ENCODE results near the gene RBM33.

RBM33 gene

GRCh38 chr7:155710530-155710929 lies 66.1 kb downstream of the RBM33 start:
- peaks cover 27% of the 10 kb centered on the region for H3K36me3 Mint-ChIP-seq
- H3K27me3 Mint-ChIP-seq: no peaks in the 10 kb centered on the region
- peaks cover 30% of the 10 kb centered on the region for H3K4me1 Mint-ChIP-seq
- H3K9me3 Mint-ChIP-seq: no peaks in the 10 kb centered on the region
- no peak overlapping the region for H3K4me3 Mint-ChIP-seq
- no peak overlapping the region for H3K27ac Mint-ChIP-seq

- no peaks in the 10 kb centered on the region for H3K9me3 Mint-ChIP-seq
- H3K36me3 Mint-ChIP-seq: peaks cover 24% of the 10 kb centered on the region
- peaks cover 30% of the 10 kb centered on the region for H3K4me1 Mint-ChIP-seq
- no peak overlapping the region for H3K4me3 Mint-ChIP-seq
- no peaks in the 10 kb centered on the region for H3K27me3 Mint-ChIP-seq
- no peak overlapping the region for H3K27ac Mint-ChIP-seq
These were observed 66.6 kb downstream of the RBM33 start for GRCh38 chr7:155711081-155711480.

- H3K4me1 Mint-ChIP-seq: peaks cover 33% of the 10 kb centered on the region
- H3K27me3 Mint-ChIP-seq: no peaks in the 10 kb centered on the region
- no peak overlapping the region for H3K4me3 Mint-ChIP-seq
- no peaks in the 10 kb centered on the region for H3K9me3 Mint-ChIP-seq
- H3K27ac Mint-ChIP-seq: no peak overlapping the region
- peaks cover 22% of the 10 kb centered on the region for H3K36me3 Mint-ChIP-seq
These were observed 68.9 kb downstream of the RBM33 start for GRCh38 chr7:155713384-155713783.

GRCh38 chr7:155714702-155715101 lies 70.2 kb downstream of the RBM33 start:
- Mint-ChIP-seq H3K4me1 (peaks cover 33% of the 10 kb centered on the region), H3K27me3 (no peaks in the 10 kb centered on the region), H3K36me3 (peaks cover 24% of the 10 kb centered on the region), H3K9me3 (no peaks in the 10 kb centered on the region), H3K27ac (peak overlapping the region; percentile 20), H3K4me3 (no peak overlapping the region)

- H3K36me3 Mint-ChIP-seq: peaks cover 24% of the 10 kb centered on the region
- no peak overlapping the region for H3K27ac Mint-ChIP-seq
- no peak overlapping the region for H3K4me3 Mint-ChIP-seq
- no peaks in the 10 kb centered on the region for H3K27me3 Mint-ChIP-seq
- no peaks in the 10 kb centered on the region for H3K9me3 Mint-ChIP-seq
- H3K4me1 Mint-ChIP-seq: peaks cover 35% of the 10 kb centered on the region
These were observed 70.8 kb downstream of the RBM33 start for GRCh38 chr7:155715111-155715805.

GRCh38 chr7:155717010-155717744 lies 72.7 kb downstream of the RBM33 start:
- no peak overlapping the region for H3K27ac Mint-ChIP-seq
- peaks cover 18% of the 10 kb centered on the region for H3K36me3 Mint-ChIP-seq
- peaks cover 46% of the 10 kb centered on the region for H3K4me1 Mint-ChIP-seq

GRCh38 chr7:155721056-155721455 lies 76.6 kb downstream of the RBM33 start:
- Mint-ChIP-seq H3K27me3 (no peaks in the 10 kb centered on the region), H3K4me3 (no peak overlapping the region), H3K27ac (no peak overlapping the region), H3K9me3 (no peaks in the 10 kb centered on the region), H3K4me1 (peaks cover 36% of the 10 kb centered on the region), H3K36me3 (peaks cover 6% of the 10 kb centered on the region)

More at GRCh38 chr7:155717010-155717744, 72.7 kb downstream of the RBM33 start:
- Mint-ChIP-seq H3K9me3 (no peaks in the 10 kb centered on the region), H3K27me3 (no peaks in the 10 kb centered on the region), H3K4me3 (no peak overlapping the region)

- Mint-ChIP-seq H3K27me3 (no peaks in the 10 kb centered on the region), H3K4me1 (peaks cover 30% of the 10 kb centered on the region), H3K27ac (peak overlapping the region; percentile 53), H3K4me3 (no peak overlapping the region), H3K9me3 (no peaks in the 10 kb centered on the region), H3K36me3 (peaks cover 4% of the 10 kb centered on the region)
These were observed 77.7 kb downstream of the RBM33 start for GRCh38 chr7:155722118-155722517.

- H3K9me3 Mint-ChIP-seq: no peaks in the 10 kb centered on the region
- peaks cover 30% of the 10 kb centered on the region for H3K4me1 Mint-ChIP-seq
- H3K27me3 Mint-ChIP-seq: no peaks in the 10 kb centered on the region
- H3K27ac Mint-ChIP-seq: no peak overlapping the region
- H3K4me3 Mint-ChIP-seq: no peak overlapping the region
- peaks cover 4% of the 10 kb centered on the region for H3K36me3 Mint-ChIP-seq
These were observed 78.5 kb downstream of the RBM33 start for GRCh38 chr7:155722936-155723335.

GRCh38 chr7:155724327-155725005 lies 80.0 kb downstream of the RBM33 start:
- Mint-ChIP-seq H3K4me1 (peaks cover 41% of the 10 kb centered on the region), H3K36me3 (peaks cover 2% of the 10 kb centered on the region), H3K9me3 (no peaks in the 10 kb centered on the region), H3K27me3 (no peaks in the 10 kb centered on the region), H3K4me3 (no peak overlapping the region), H3K27ac (no peak overlapping the region)

GRCh38 chr7:155725006-155725355 lies 80.5 kb downstream of the RBM33 start:
- Mint-ChIP-seq H3K4me1 (peaks cover 46% of the 10 kb centered on the region), H3K27me3 (no peaks in the 10 kb centered on the region), H3K4me3 (no peak overlapping the region), H3K36me3 (peaks cover 2% of the 10 kb centered on the region), H3K27ac (no peak overlapping the region), H3K9me3 (no peaks in the 10 kb centered on the region)

- H3K27ac Mint-ChIP-seq: no peak overlapping the region
- peaks cover 6% of the 10 kb centered on the region for H3K36me3 Mint-ChIP-seq
- no peaks in the 10 kb centered on the region for H3K9me3 Mint-ChIP-seq
These were observed 83.2 kb downstream of the RBM33 start for GRCh38 chr7:155727616-155728015.

GRCh38 chr7:155728116-155728515 lies 83.7 kb downstream of the RBM33 start:
- Mint-ChIP-seq H3K36me3 (peaks cover 6% of the 10 kb centered on the region), H3K4me3 (no peak overlapping the region), H3K4me1 (peaks cover 60% of the 10 kb centered on the region), H3K27me3 (no peaks in the 10 kb centered on the region), H3K9me3 (no peaks in the 10 kb centered on the region), H3K27ac (no peak overlapping the region)

More at GRCh38 chr7:155727616-155728015, 83.2 kb downstream of the RBM33 start:
- H3K4me1 Mint-ChIP-seq: peaks cover 55% of the 10 kb centered on the region
- H3K27me3 Mint-ChIP-seq: no peaks in the 10 kb centered on the region
- no peak overlapping the region for H3K4me3 Mint-ChIP-seq

GRCh38 chr7:155729847-155730246 lies 85.4 kb downstream of the RBM33 start:
- Mint-ChIP-seq H3K27ac (no peak overlapping the region), H3K36me3 (peaks cover 6% of the 10 kb centered on the region), H3K4me1 (peaks cover 73% of the 10 kb centered on the region), H3K4me3 (no peak overlapping the region), H3K9me3 (no peaks in the 10 kb centered on the region), H3K27me3 (no peaks in the 10 kb centered on the region)

- Mint-ChIP-seq H3K9me3 (no peaks in the 10 kb centered on the region), H3K27ac (peak overlapping the region; percentile 71), H3K4me1 (peaks cover 77% of the 10 kb centered on the region), H3K27me3 (no peaks in the 10 kb centered on the region), H3K36me3 (peaks cover 7% of the 10 kb centered on the region), H3K4me3 (no peak overlapping the region)
These were observed 86.9 kb downstream of the RBM33 start for GRCh38 chr7:155731380-155731779.

GRCh38 chr7:155731871-155732270 lies 87.4 kb downstream of the RBM33 start:
- H3K4me1 Mint-ChIP-seq: peaks cover 78% of the 10 kb centered on the region

More at GRCh38 chr7:155731871-155732270, 87.4 kb downstream of the RBM33 start:
- Mint-ChIP-seq H3K9me3 (no peaks in the 10 kb centered on the region), H3K27ac (peak overlapping the region; percentile 71), H3K27me3 (no peaks in the 10 kb centered on the region), H3K4me3 (no peak overlapping the region), H3K36me3 (peaks cover 7% of the 10 kb centered on the region)

All from activated naive CD4-positive, alpha-beta T cell treated with anti-CD3 and anti-CD28 coated beads, Interleukin-2, amount 50 U/mL, for 24 hours (primary cell).